Heart left ventricle (tissue), 16 donors: Measurements from ENCODE around the gene NPNT. TPM values are rescaled to one million over a fixed set of nuclear protein-coding genes. Genes with fewer than 3 reads are reported as not detected.

Experiments used
- ATAC-seq, 4 donors: fragments of 200-7000 bp; cut with Tn5 transposase; one replicate each; pipeline ENCODE4 v1.9.1; 2020 to 2022; ENCODE audit warnings: moderate library complexity in 4 of 4, mild to moderate bottlenecking in 3 of 4, moderate number of reproducible peaks in 1 of 4
- DNase-seq, 5 donors: peaks; one replicate each; pipeline ENCODE4 v3.0.0-alpha.2; 2020
- H3K27ac ChIP-seq, 12 donors: fragments of 200-600 bp; sonication (generic) in 4 of 12; one replicate each; pipeline versions ENCODE4 v1.5.0 to v1.8.0; 2016 to 2022; ENCODE audit warnings: mild to moderate bottlenecking in 2 of 12
- H3K27me3 ChIP-seq, 9 donors: fragments of 200-600 bp; sonication (generic) in 2 of 9; one replicate each; pipeline versions ENCODE4 v1.5.1 to v1.8.0; 2016 to 2022; ENCODE audit warnings: mild to moderate bottlenecking in 3 of 9
- H3K36me3 ChIP-seq, 9 donors: fragments of 200-600 bp; sonication (generic) in 2 of 9; one replicate each; pipeline versions ENCODE4 v1.5.0 to v1.8.0; 2018 to 2022; ENCODE audit warnings: mild to moderate bottlenecking in 2 of 9
- H3K4me1 ChIP-seq, 12 donors: fragments of 200-600 bp; sonication (generic) in 4 of 12; one replicate each; pipeline versions ENCODE4 v1.5.0 to v1.8.0; 2016 to 2022; ENCODE audit warnings: mild to moderate bottlenecking in 3 of 12
- H3K4me3 ChIP-seq, 12 donors: fragments of 200-600 bp; sonication (generic) in 4 of 12; one replicate each; pipeline versions ENCODE4 v1.5.0 to v1.8.0; 2017 to 2022; ENCODE audit warnings: mild to moderate bottlenecking in 9 of 12, moderate library complexity in 4 of 12
- H3K9me3 ChIP-seq, 12 donors: fragments of 200-600 bp; sonication (generic) in 4 of 12; one replicate each; pipeline versions ENCODE4 v1.5.0 to v1.8.0; 2016 to 2022; ENCODE audit warnings: mild to moderate bottlenecking in 1 of 12
- POLR2A ChIP-seq, 2 donors: fragments of 450-650 bp; IDR thresholded peaks; one replicate each; pipeline ENCODE4 v1.6.1; 2017; ENCODE audit warnings: antibody characterized with exemption in 2 of 2, mild to moderate bottlenecking in 2 of 2, moderate library complexity in 2 of 2
- WGBS, 4 donors: extraction: QIAGEN DNeasy Blood & Tissue Kit in 2 of 4; methylation state at CpG; one replicate each; pipeline versions ENCODE4 v1.1.5 to v1.1.7; 2013 to 2018; 5-methylcytosine and 5-hydroxymethylcytosine counted together
- intact Hi-C, 10 donors: fragments of 100-400 bp; cut with DNase I; formaldehyde crosslinking; loops; one replicate each; pipeline versions ENCODE4 v1.11.1 to v1.14.2; 2022
- polyA plus RNA-seq, 2 donors: library from polyadenylated mRNA; stranded (reverse); fragments of 200-250 nt; gene quantifications; one replicate each; pipeline ENCODE4 v1.2.3, GENCODE V29; 2013
- total RNA-seq, 9 donors: library from RNA; depleted of rRNA in 2 of 9; stranded (reverse); fragments of >200 nt in 2 of 9; fragmentation: NEBNext Ultra II Directional in 3 of 9; extraction: Animal tissue kit (Norgen Biotek cat#: 25700) in 3 of 9; gene quantifications; one replicate each; pipeline versions ENCODE4 v1.1.0 to v1.2.4, GENCODE V29; 2016 to 2023
- TF ChIP-seq, protein P1 (sequence below), 12 donors: fragments of 200-600 bp; sonication (generic) in 4 of 12; IDR thresholded peaks; one replicate each; pipeline versions ENCODE4 v1.5.0 to v1.8.0; 2018 to 2022; ENCODE audit warnings: antibody characterized with exemption in 12 of 12, mild to moderate bottlenecking in 5 of 12
- donor health status: ischemic (EF 13 %, LVEDD 7.1; RV severe dilation, severe dysfunction).
- donor health status: healthy with polysubstance abuse.
- donor health status: DM: no; HTN: yes; CAD: no.
- donor health status: DM: no; HTN: no; CAD: no.
- donor health status: ischemic (EF 25% LVEDD 6.9; RV normal size, moderate dysfunction).
- donor health status: ischemic (EF 25% LVEDD 5.7; RV mildly dilated, moderate dysfunction).
- donor health status: healthy.
- donor health status: DM: yes; HTN: yes; CAD: no.
- donor health status: ischemic (EF 35%, LVEDD 5.7; RV mildly dilated, moderate dysfunction).
- donor health status: nonischemic (EF 11% LVEDD 7.7; RV severe dilation, severe dysfunction).
- donor health status: DM: yes; HTN: yes; CAD: no.
- donor health status: PGD.
- donor health status: ischemic (EF 29% LVEDD 5.4; RV normal size, mild dysfunction).
- donor health status: nonischemic (EF 23%, LVEDD 6.1; RV moderate dilation, normal function).

Gene NPNT
- total and polyA plus RNA-seq, 11 donors = 1.7 to 32.7 (median 10.9) TPM

GRCh38 chr4:105970371-105970770 lies 75.1 kb downstream of the NPNT start:
- TF ChIP-seq POLR2A (IDR thresholded peaks at IDR 0.05) = no peak
- TF ChIP-seq, protein P1, sequence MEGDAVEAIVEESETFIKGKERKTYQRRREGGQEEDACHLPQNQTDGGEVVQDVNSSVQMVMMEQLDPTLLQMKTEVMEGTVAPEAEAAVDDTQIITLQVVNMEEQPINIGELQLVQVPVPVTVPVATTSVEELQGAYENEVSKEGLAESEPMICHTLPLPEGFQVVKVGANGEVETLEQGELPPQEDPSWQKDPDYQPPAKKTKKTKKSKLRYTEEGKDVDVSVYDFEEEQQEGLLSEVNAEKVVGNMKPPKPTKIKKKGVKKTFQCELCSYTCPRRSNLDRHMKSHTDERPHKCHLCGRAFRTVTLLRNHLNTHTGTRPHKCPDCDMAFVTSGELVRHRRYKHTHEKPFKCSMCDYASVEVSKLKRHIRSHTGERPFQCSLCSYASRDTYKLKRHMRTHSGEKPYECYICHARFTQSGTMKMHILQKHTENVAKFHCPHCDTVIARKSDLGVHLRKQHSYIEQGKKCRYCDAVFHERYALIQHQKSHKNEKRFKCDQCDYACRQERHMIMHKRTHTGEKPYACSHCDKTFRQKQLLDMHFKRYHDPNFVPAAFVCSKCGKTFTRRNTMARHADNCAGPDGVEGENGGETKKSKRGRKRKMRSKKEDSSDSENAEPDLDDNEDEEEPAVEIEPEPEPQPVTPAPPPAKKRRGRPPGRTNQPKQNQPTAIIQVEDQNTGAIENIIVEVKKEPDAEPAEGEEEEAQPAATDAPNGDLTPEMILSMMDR (IDR thresholded peaks at IDR 0.05) = no peak
- ATAC-seq (no peak), DNase-seq (no peak)
- H3K4me3 ChIP-seq = no peak overlapping the region
- no peaks in the 10 kb centered on the region for H3K27me3 ChIP-seq
- intact Hi-C loops = no loop called here
- H3K27ac ChIP-seq = no peak overlapping the region
- H3K4me1 ChIP-seq = peaks cover 0 to 27% (median 16%) of the 10 kb centered on the region in 12 donors
- no peaks in the 10 kb centered on the region for H3K9me3 ChIP-seq
- H3K36me3 ChIP-seq = no peaks in the 10 kb centered on the region
- 77 to 83% (median 81%) methylated on average over 1 of the region's 1 CpG for WGBS, 4 donors

DNA sequence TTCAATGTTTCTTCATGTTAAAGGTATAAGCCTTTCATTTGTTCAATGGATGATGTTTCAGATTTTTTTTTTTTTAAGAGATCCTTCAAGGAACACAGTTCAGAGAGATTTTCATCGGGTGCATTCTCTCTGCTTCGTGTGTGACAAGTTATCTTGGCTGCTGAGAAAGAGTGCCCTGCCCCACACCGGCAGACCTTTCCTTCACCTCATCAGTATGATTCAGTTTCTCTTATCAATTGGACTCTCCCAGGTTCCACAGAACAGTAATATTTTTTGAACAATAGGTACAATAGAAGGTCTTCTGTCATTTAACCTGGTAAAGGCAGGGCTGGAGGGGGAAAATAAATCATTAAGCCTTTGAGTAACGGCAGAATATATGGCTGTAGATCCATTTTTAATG lies 75.8 kb downstream of the NPNT start:
- intact Hi-C loops = no loop called here
- H3K4me1 ChIP-seq = peaks cover 0 to 21% (median 14%) of the 10 kb centered on the region in 12 donors
- H3K4me3 ChIP-seq = no peak overlapping the region
- no peak overlapping the region for H3K27ac ChIP-seq
- H3K27me3 ChIP-seq = no peaks in the 10 kb centered on the region
- 72 to 77% (median 75%) methylated on average over 4 of the region's 4 CpGs for WGBS, 4 donors
- ATAC-seq (no peak), DNase-seq (no peak)
- H3K9me3 ChIP-seq = no peaks in the 10 kb centered on the region
- no peaks in the 10 kb centered on the region for H3K36me3 ChIP-seq
- no peak for TF ChIP-seq POLR2A (IDR thresholded peaks at IDR 0.05)
- TF ChIP-seq, protein P1 (IDR thresholded peaks at IDR 0.05) = no peak

- intact Hi-C loops = no loop called here
- H3K27ac ChIP-seq = no peak overlapping the region
- no peaks in the 10 kb centered on the region for H3K9me3 ChIP-seq
- no peak for DNase-seq
- H3K36me3 ChIP-seq = no peaks in the 10 kb centered on the region
- TF ChIP-seq, protein P1 (IDR thresholded peaks at IDR 0.05) = no peak
- no peak for TF ChIP-seq POLR2A (IDR thresholded peaks at IDR 0.05)
- 88 to 94% (median 91%) methylated on average over 5 of the region's 5 CpGs for WGBS, 4 donors
- no peaks in the 10 kb centered on the region for H3K27me3 ChIP-seq
- peaks cover 0 to 11% (median 1%) of the 10 kb centered on the region in 12 donors for H3K4me1 ChIP-seq
- no peak overlapping the region for H3K4me3 ChIP-seq
- ATAC-seq = no peak
Observed at GRCh38 chr4:105972946-105973621, 77.8 kb downstream of the NPNT start.

GRCh38 chr4:105976915-105977314 lies 81.6 kb downstream of the NPNT start:
- intact Hi-C loops = no loop called here
- H3K27me3 ChIP-seq = no peaks in the 10 kb centered on the region
- H3K36me3 ChIP-seq = no peaks in the 10 kb centered on the region
- no peak overlapping the region for H3K4me3 ChIP-seq
- peaks cover 0 to 10% (median 0%) of the 10 kb centered on the region in 12 donors for H3K4me1 ChIP-seq
- 76 to 83% (median 79%) methylated on average over 3 of the region's 3 CpGs for WGBS, 4 donors
- H3K9me3 ChIP-seq = peaks cover 0 to 5% (median 0%) of the 10 kb centered on the region in 12 donors
- no peak for TF ChIP-seq POLR2A (IDR thresholded peaks at IDR 0.05)
- no peak for DNase-seq
- H3K27ac ChIP-seq = no peak overlapping the region
- ATAC-seq = no peak
